BLaER1 treated with 17β-estradiol and CSF1 and Interleukin-3, amounts not matched to agents 10 nM and 100 nM (cell line): ENCODE data around the gene MRPS2.
"Not testable (repeated sequence)": the region's sequence is repeated elsewhere in the genome, so short reads cannot be mapped to it uniquely, and the experiment has no call there.

Experiments
- H3K27ac ChIP-seq, 11 experiments: shearing (Covaris generic); formaldehyde crosslinking; 2 replicates each; pipeline ENCODE4 v1.8.1; 2022
- H3K27me3 ChIP-seq, 11 experiments: shearing (Covaris generic); formaldehyde crosslinking; 2 replicates each; pipeline ENCODE4 v1.8.1; 2022
- H3K36me3 ChIP-seq, 11 experiments: shearing (Covaris generic); formaldehyde crosslinking; 2 replicates each; pipeline ENCODE4 v1.8.1; 2022
- H3K4me1 ChIP-seq, 10 experiments: shearing (Covaris generic); formaldehyde crosslinking; 2 replicates each; pipeline ENCODE4 v1.8.1; 2022
- H3K4me2 ChIP-seq, 11 experiments: shearing (Covaris generic); formaldehyde crosslinking; 2 replicates each; pipeline ENCODE4 v1.8.1; 2022
- H3K4me3 ChIP-seq, 10 experiments: shearing (Covaris generic); formaldehyde crosslinking; 2 replicates each; pipeline ENCODE4 v1.8.1; 2022
- H3K9ac ChIP-seq, 11 experiments: shearing (Covaris generic); formaldehyde crosslinking; 2 replicates each; pipeline ENCODE4 v1.8.1; 2022
- H3K9me3 ChIP-seq, 11 experiments: shearing (Covaris generic); formaldehyde crosslinking; replicated peaks in 1 of 11; 2 replicates each; pipeline ENCODE4 v1.8.1; 2022
- H4K20me1 ChIP-seq, 11 experiments: shearing (Covaris generic); formaldehyde crosslinking; 2 replicates each; pipeline ENCODE4 v1.8.1; 2022
- Cebpa-rat ChIP-seq, 11 experiments: shearing (Covaris generic); IDR thresholded peaks; 2 replicates each; pipeline ENCODE4 v1.8.1; 2022

Gene MRPS2

GRCh38 chr9:135506327-135507103 is 6.0 kb downstream of the MRPS2 start:
- Histone ChIP-seq H3K9ac (no peak overlapping the region), H3K4me2 (no peak overlapping the region), H3K4me1 (peaks cover 11 to 31% (median 17%) of the 10 kb centered on the region in 10 experiments), H3K4me3 (no peak overlapping the region), H3K27me3 (no peaks in the 10 kb centered on the region), H4K20me1 (peaks cover 31 to 61% (median 46%) of the 10 kb centered on the region in 11 experiments; a peak in 21 of 22 replicates), H3K9me3 (peaks cover 15 to 26% (median 19%) of the 10 kb centered on the region in 11 experiments), H3K27ac (no peak overlapping the region), H3K36me3 (peaks cover 23 to 45% (median 43%) of the 10 kb centered on the region in 11 experiments)
- no peak for TF ChIP-seq Cebpa-rat (IDR thresholded peaks at IDR 0.05)

GRCh38 chr9:135507104-135508035 is 6.9 kb downstream of the MRPS2 start:
- Histone ChIP-seq H3K4me2 (no peak overlapping the region), H3K4me3 (no peak overlapping the region), H3K36me3 (peaks cover 23 to 37% (median 35%) of the 10 kb centered on the region in 11 experiments), H3K27me3 (no peaks in the 10 kb centered on the region), H3K9me3 (peaks cover 15 to 26% (median 19%) of the 10 kb centered on the region in 11 experiments), H3K4me1 (peaks cover 3 to 31% (median 13%) of the 10 kb centered on the region in 10 experiments; a peak in 18 of 20 replicates), H3K27ac (no peak overlapping the region), H4K20me1 (peaks cover 29 to 52% (median 38%) of the 10 kb centered on the region in 11 experiments; a peak in 21 of 22 replicates), H3K9ac (no peak overlapping the region)
- no peak for TF ChIP-seq Cebpa-rat (IDR thresholded peaks at IDR 0.05)

GRCh38 chr9:135508211-135508820 is 7.8 kb downstream of the MRPS2 start:
- Histone ChIP-seq H3K9ac (no peak overlapping the region), H3K36me3 (peaks cover 13 to 28% (median 26%) of the 10 kb centered on the region in 11 experiments), H3K9me3 (peaks cover 15 to 26% (median 19%) of the 10 kb centered on the region in 11 experiments), H3K4me2 (no peak overlapping the region), H3K27ac (no peak overlapping the region), H3K27me3 (no peaks in the 10 kb centered on the region), H3K4me3 (no peak overlapping the region), H4K20me1 (peaks cover 21 to 43% (median 28%) of the 10 kb centered on the region in 11 experiments; a peak in 21 of 22 replicates), H3K4me1 (peaks cover 0 to 32% (median 10%) of the 10 kb centered on the region in 10 experiments; a peak in 15 of 20 replicates)
- TF ChIP-seq Cebpa-rat (IDR thresholded peaks at IDR 0.05) = no peak

GRCh38 chr9:135509458-135509857 is 9.0 kb downstream of the MRPS2 start:
- no peak overlapping the region for H3K4me2 ChIP-seq
- no peak overlapping the region for H3K9ac ChIP-seq
- H4K20me1 ChIP-seq = peaks cover 10 to 31% (median 17%) of the 10 kb centered on the region in 11 experiments; a peak in 21 of 22 replicates
- H3K4me3 ChIP-seq = no peak overlapping the region
- peaks cover 2 to 16% (median 14%) of the 10 kb centered on the region in 11 experiments; a peak in 21 of 22 replicates for H3K36me3 ChIP-seq
- H3K27ac ChIP-seq = no peak overlapping the region
- no peaks in the 10 kb centered on the region for H3K27me3 ChIP-seq
- H3K4me1 ChIP-seq = peaks cover under 1 to 29% (median 10%) of the 10 kb centered on the region in 10 experiments; a peak in 16 of 20 replicates
- H3K9me3 ChIP-seq = peaks cover 15 to 26% (median 19%) of the 10 kb centered on the region in 11 experiments
- no peak for TF ChIP-seq Cebpa-rat (IDR thresholded peaks at IDR 0.05)

- Histone ChIP-seq H4K20me1 (peaks cover 0 to 11% (median 0%) of the 10 kb centered on the region in 11 experiments; a peak in 1 of 22 replicates), H3K9ac (no peak overlapping the region), H3K27ac (peak overlapping the region in 1 of 11 experiments; percentile 32; a peak in 1 of 22 replicates), H3K4me2 (peak overlapping the region in 4 of 11 experiments; percentile 34 to 83 (median 60); a peak in 6 of 22 replicates), H3K9me3 (peaks cover 15 to 26% (median 19%) of the 10 kb centered on the region in 11 experiments), H3K4me1 (peaks cover 9 to 37% (median 18%) of the 10 kb centered on the region in 10 experiments; a peak in 19 of 20 replicates), H3K4me3 (no peak overlapping the region), H3K27me3 (no peaks in the 10 kb centered on the region), H3K36me3 (no peaks in the 10 kb centered on the region; a peak in 1 of 22 replicates)
- no peak for TF ChIP-seq Cebpa-rat (IDR thresholded peaks at IDR 0.05)
These were observed 11.7 kb downstream of the MRPS2 start for GRCh38 chr9:135512241-135512603.

- Histone ChIP-seq H3K27ac (no peak overlapping the region), H3K9me3 (peaks cover 15 to 22% (median 19%) of the 10 kb centered on the region in 11 experiments), H3K4me2 (peak overlapping the region in 3 of 11 experiments; percentile 35 to 83 (median 67); a peak in 5 of 22 replicates), H3K36me3 (no peaks in the 10 kb centered on the region; a peak in 1 of 22 replicates), H3K9ac (no peak overlapping the region), H3K27me3 (no peaks in the 10 kb centered on the region), H4K20me1 (0 out of 22 replicates have a peak, but pooled peaks cover 0 to 7% (median 0%) of the 10 kb centered on the region in 11 experiments), H3K4me1 (peaks cover 9 to 37% (median 18%) of the 10 kb centered on the region in 10 experiments; a peak in 19 of 20 replicates), H3K4me3 (no peak overlapping the region)
- TF ChIP-seq Cebpa-rat (IDR thresholded peaks at IDR 0.05) = no peak
These were observed 12.4 kb downstream of the MRPS2 start for GRCh38 chr9:135512904-135513303.

- 0 out of 22 replicates have a peak, but pooled peaks cover 0 to 7% (median 0%) of the 10 kb centered on the region in 11 experiments for H4K20me1 ChIP-seq
- H3K4me2 ChIP-seq = peak overlapping the region in 1 of 11 experiments; percentile 67; a peak in 1 of 22 replicates
- H3K27me3 ChIP-seq = 0 out of 22 replicates have a peak, but pooled peaks cover 0 to 4% (median 0%) of the 10 kb centered on the region in 11 experiments
- H3K36me3 ChIP-seq = no peaks in the 10 kb centered on the region
- H3K4me1 ChIP-seq = peaks cover 9 to 37% (median 18%) of the 10 kb centered on the region in 10 experiments; a peak in 19 of 20 replicates
- TF ChIP-seq Cebpa-rat (IDR thresholded peaks at IDR 0.05) = no peak
- no peak overlapping the region for H3K4me3 ChIP-seq
- H3K9ac ChIP-seq = no peak overlapping the region
- H3K9me3 ChIP-seq = peaks cover 12 to 17% (median 16%) of the 10 kb centered on the region in 11 experiments
- H3K27ac ChIP-seq = no peak overlapping the region
These were observed 12.9 kb downstream of the MRPS2 start for GRCh38 chr9:135513351-135513846.

- peaks cover 6 to 12% (median 11%) of the 10 kb centered on the region in 11 experiments for H3K9me3 ChIP-seq
- H3K4me3 ChIP-seq, H3K36me3 ChIP-seq, H3K4me2 ChIP-seq, H3K27me3 ChIP-seq, H3K9ac ChIP-seq, H3K27ac ChIP-seq, H4K20me1 ChIP-seq: not testable (repeated sequence)
- H3K4me1 ChIP-seq = peaks cover 9 to 37% (median 18%) of the 10 kb centered on the region in 10 experiments; a peak in 19 of 20 replicates
These were observed 13.4 kb downstream of the MRPS2 start for GRCh38 chr9:135513906-135514305.
